HCT116 (cell line): ENCODE measurements around the gene MICAL3. TPM values are rescaled to one million over a fixed set of nuclear protein-coding genes. Genes with fewer than 3 reads are reported as not detected.

Source experiments
- ATAC-seq: fragments of 200-7000 bp; cut with Tn5 transposase; 2 replicates; pipeline ENCODE4 v1.9.1; 2020; ENCODE audit warnings: mild to moderate bottlenecking, moderate library complexity
- BruUV-seq: library from RNA; stranded (reverse); fragments of 400-500 nt; replicated peaks from 2 replicates; lab custom pipeline; 2021; lab: Mats Ljungman, UMichigan
- CTCF ChIA-PET: fragments of 300-600 bp; sonication (Branson Sonifier 250); formaldehyde crosslinking; loops from one replicate; lab custom pipeline; 2021; ENCODE audit warnings: antibody characterized with exemption; lab: Charles Lee
- POLR2A ChIA-PET: fragments of 300-600, 350-600 bp; sonication (Branson Sonifier 250); formaldehyde crosslinking; loops from one replicate; lab custom pipeline; 2021; ENCODE audit warnings: antibody characterized with exemption; lab: Charles Lee
- RAD21 ChIA-PET, 2 experiments: fragments of 300-600 bp; sonication (Branson Sonifier 250); formaldehyde crosslinking; loops; one replicate each; lab custom pipeline; 2023; ENCODE audit warnings: low total read pairs in 2 of 2; ENCODE audit not compliant: uncharacterized antibody in 2 of 2, unreplicated experiment in 2 of 2, low non-redundant PET in 1 of 2; lab: Charles Lee
- DNase-seq: peaks from one replicate; pipeline ENCODE4 v3.0.0-alpha.2; 2010; ENCODE audit warnings: low read depth, low spot score
- H2AFZ ChIP-seq: fragments of 200-600 bp; shearing (Covaris generic), sonication (generic); 2 replicates; pipeline ENCODE4 v1.6.1; 2017; ENCODE audit warnings: low read depth, mixed run types, mixed read lengths, antibody characterized with exemption, low read length; ENCODE audit not compliant: poor library complexity, severe bottlenecking
- H3K27ac ChIP-seq: 2 replicates; pipeline ENCODE4 v1.5.1; 2012; ENCODE audit warnings: low read depth, low read length
- H3K27me3 ChIP-seq: fragments of 200-600 bp; sonication (generic); 2 replicates; pipeline ENCODE4 v1.6.1; 2016; ENCODE audit warnings: mixed run types, low read length, mixed read lengths; ENCODE audit not compliant: insufficient read depth
- H3K36me3 ChIP-seq, 2 experiments: fragments of 200-500 bp in 1 of 2; fragments of 200-600 bp in 1 of 2; sonication (Bioruptor generic) in 1 of 2; sonication (generic) in 1 of 2; 2 replicates each; pipeline versions ENCODE4 v1.5.1 to v1.6.1; 2014 to 2016; ENCODE audit warnings: low read length in 2 of 2, inconsistent platforms in 1 of 2, mixed read lengths in 1 of 2, mixed run types in 1 of 2; ENCODE audit not compliant: insufficient read depth in 2 of 2, control insufficient read depth in 1 of 2
- H3K4me1 ChIP-seq, 2 experiments: fragments of 200-600 bp in 1 of 2; sonication (generic) in 1 of 2; 2 replicates each; pipeline versions ENCODE4 v1.5.1 to v1.6.1; 2012 to 2017; ENCODE audit warnings: low read length in 2 of 2, inconsistent platforms in 1 of 2, mild to moderate bottlenecking in 1 of 2, mixed read lengths in 1 of 2, mixed run types in 1 of 2, moderate library complexity in 1 of 2; ENCODE audit not compliant: insufficient read depth in 2 of 2, control insufficient read depth in 1 of 2
- H3K4me2 ChIP-seq: fragments of 200-600 bp; sonication (generic); 2 replicates; pipeline ENCODE4 v1.6.1; 2017; ENCODE audit warnings: mixed run types, low read length, mixed read lengths
- H3K4me3 ChIP-seq, 2 experiments: fragments of 200-600 bp in 1 of 2; sonication (generic) in 1 of 2; replicated peaks in 1 of 2; 2 replicates each; pipeline ENCODE4 v1.5.1; 2011 to 2016; ENCODE audit warnings: low read length in 2 of 2, control low read depth in 1 of 2, low read depth in 1 of 2, mild to moderate bottlenecking in 1 of 2, mixed read lengths in 1 of 2, mixed run types in 1 of 2
- H3K79me2 ChIP-seq: fragments of 200-600 bp; sonication (generic); 2 replicates; pipeline ENCODE4 v1.6.1; 2017; ENCODE audit warnings: mild to moderate bottlenecking, mixed run types, low read length, moderate library complexity, mixed read lengths; ENCODE audit not compliant: insufficient read depth
- H3K9ac ChIP-seq: fragments of 200-600 bp; sonication (generic); 2 replicates; pipeline ENCODE4 v1.6.1; 2016; ENCODE audit warnings: low read length, mixed read lengths
- H3K9me2 ChIP-seq: fragments of 200-600 bp; sonication (generic), shearing (Covaris generic); 2 replicates; pipeline ENCODE4 v1.6.1; 2017; ENCODE audit warnings: mixed run types, mild to moderate bottlenecking, moderate library complexity; ENCODE audit not compliant: insufficient read depth
- H3K9me3 ChIP-seq, 2 experiments: fragments of 200-500 bp in 1 of 2; fragments of 200-600 bp in 1 of 2; sonication (Bioruptor generic) in 1 of 2; sonication (generic) in 1 of 2; 2 replicates each; pipeline ENCODE4 v1.6.1; 2014 to 2017; ENCODE audit warnings: low read length in 2 of 2, mixed read lengths in 2 of 2, inconsistent platforms in 1 of 2, low read depth in 1 of 2, mild to moderate bottlenecking in 1 of 2, mixed run types in 1 of 2, moderate library complexity in 1 of 2; ENCODE audit not compliant: control insufficient read depth in 1 of 2, insufficient read depth in 1 of 2
- H4K20me1 ChIP-seq: fragments of 200-600 bp; sonication (generic), shearing (Covaris generic); 2 replicates; pipeline ENCODE4 v1.6.1; 2017; ENCODE audit warnings: mixed run types, mild to moderate bottlenecking, moderate library complexity; ENCODE audit not compliant: insufficient read depth
- EZH2phosphoT487 ChIP-seq: fragments of 200-600 bp; IDR thresholded peaks from 2 replicates; pipeline ENCODE4 v1.6.1; 2018; ENCODE audit warnings: antibody characterized with exemption, borderline replicate concordance
- JUND ChIP-seq: IDR thresholded peaks from 2 replicates; pipeline ENCODE4 v1.6.1; 2012
- POLR2A ChIP-seq: IDR thresholded peaks from 2 replicates; pipeline ENCODE4 v1.7.0; 2011; ENCODE audit warnings: borderline replicate concordance; ENCODE audit not compliant: insufficient read depth, insufficient read length; ENCODE audit errors: extremely low read depth
- RAD21 ChIP-seq: IDR thresholded peaks from 2 replicates; pipeline ENCODE4 v1.6.1; 2012; ENCODE audit warnings: low read depth, mild to moderate bottlenecking
- ZNF274 ChIP-seq: fragments of 200-500 bp; sonication (Bioruptor generic); IDR thresholded peaks from 2 replicates; pipeline ENCODE4 v1.6.1; 2014; ENCODE audit warnings: mild to moderate bottlenecking, low read depth, low read length, inconsistent platforms
- intact Hi-C: fragments of 100-400 bp; cut with micrococcal nuclease; formaldehyde crosslinking; loops from 2 replicates; pipeline ENCODE4 v1.10.0; 2022
- total RNA-seq: library from RNA; stranded (reverse); gene quantifications from one replicate; pipeline ENCODE4 v1.2.1, GENCODE V29; 2021; ENCODE audit not compliant: unreplicated experiment
- TF ChIP-seq, protein P1 (sequence below): IDR thresholded peaks from 2 replicates; pipeline ENCODE4 v1.6.1; 2011; ENCODE audit warnings: mild to moderate bottlenecking, low read length, moderate library complexity; ENCODE audit not compliant: insufficient replicate concordance; ENCODE audit errors: extremely low read depth
- TF ChIP-seq, protein P2 (sequence below): IDR thresholded peaks from 2 replicates; pipeline ENCODE4 v1.6.1; 2012
- TF ChIP-seq, protein P3 (sequence below), 3 experiments: fragments of 200-600 bp in 1 of 3; sonication (generic) in 1 of 3; IDR thresholded peaks in 2 of 3; conservative IDR thresholded peaks in 1 of 3; 2 replicates each; pipeline ENCODE4 v1.5.1; 2012 to 2017; ENCODE audit warnings: low read depth in 2 of 3, low read length in 2 of 3, antibody characterized with exemption in 1 of 3, borderline replicate concordance in 1 of 3, control low read depth in 1 of 3, mild to moderate bottlenecking in 1 of 3, mixed read lengths in 1 of 3, mixed run types in 1 of 3, moderate library complexity in 1 of 3; ENCODE audit not compliant: insufficient read depth in 1 of 3

MICAL3 gene
- total RNA-seq, 1 experiment from 2014 or later: 30.8 TPM

DNA sequence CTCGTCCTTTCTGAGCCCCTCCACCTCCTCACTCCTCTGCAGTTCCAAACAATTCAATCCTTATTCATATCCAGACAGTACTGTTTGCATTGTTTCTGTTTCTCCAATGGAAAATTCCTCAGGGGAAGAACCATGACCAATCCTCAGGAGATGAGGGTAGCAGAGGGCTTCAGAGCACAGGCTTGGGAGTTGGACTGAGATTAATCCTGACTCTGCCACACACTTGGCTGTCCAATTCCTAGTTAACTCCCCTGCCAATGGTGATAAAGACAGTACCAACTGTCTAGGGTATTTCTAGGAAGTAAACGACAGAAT, 58.0 kb downstream of the MICAL3 start:
- BruUV-seq: no TSS peak
- H3K9ac ChIP-seq: no peak overlapping the region
- TF ChIP-seq, protein P1, sequence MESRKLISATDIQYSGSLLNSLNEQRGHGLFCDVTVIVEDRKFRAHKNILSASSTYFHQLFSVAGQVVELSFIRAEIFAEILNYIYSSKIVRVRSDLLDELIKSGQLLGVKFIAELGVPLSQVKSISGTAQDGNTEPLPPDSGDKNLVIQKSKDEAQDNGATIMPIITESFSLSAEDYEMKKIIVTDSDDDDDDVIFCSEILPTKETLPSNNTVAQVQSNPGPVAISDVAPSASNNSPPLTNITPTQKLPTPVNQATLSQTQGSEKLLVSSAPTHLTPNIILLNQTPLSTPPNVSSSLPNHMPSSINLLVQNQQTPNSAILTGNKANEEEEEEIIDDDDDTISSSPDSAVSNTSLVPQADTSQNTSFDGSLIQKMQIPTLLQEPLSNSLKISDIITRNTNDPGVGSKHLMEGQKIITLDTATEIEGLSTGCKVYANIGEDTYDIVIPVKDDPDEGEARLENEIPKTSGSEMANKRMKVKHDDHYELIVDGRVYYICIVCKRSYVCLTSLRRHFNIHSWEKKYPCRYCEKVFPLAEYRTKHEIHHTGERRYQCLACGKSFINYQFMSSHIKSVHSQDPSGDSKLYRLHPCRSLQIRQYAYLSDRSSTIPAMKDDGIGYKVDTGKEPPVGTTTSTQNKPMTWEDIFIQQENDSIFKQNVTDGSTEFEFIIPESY: no peak
- TF ChIP-seq RAD21 (no peak), POLR2A (no peak), EZH2phosphoT487 (no peak), JUND (no peak), ZNF274 (no peak)
- TF ChIP-seq, protein P2, sequence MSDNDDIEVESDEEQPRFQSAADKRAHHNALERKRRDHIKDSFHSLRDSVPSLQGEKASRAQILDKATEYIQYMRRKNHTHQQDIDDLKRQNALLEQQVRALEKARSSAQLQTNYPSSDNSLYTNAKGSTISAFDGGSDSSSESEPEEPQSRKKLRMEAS: no peak
- TF ChIP-seq, protein P3, sequence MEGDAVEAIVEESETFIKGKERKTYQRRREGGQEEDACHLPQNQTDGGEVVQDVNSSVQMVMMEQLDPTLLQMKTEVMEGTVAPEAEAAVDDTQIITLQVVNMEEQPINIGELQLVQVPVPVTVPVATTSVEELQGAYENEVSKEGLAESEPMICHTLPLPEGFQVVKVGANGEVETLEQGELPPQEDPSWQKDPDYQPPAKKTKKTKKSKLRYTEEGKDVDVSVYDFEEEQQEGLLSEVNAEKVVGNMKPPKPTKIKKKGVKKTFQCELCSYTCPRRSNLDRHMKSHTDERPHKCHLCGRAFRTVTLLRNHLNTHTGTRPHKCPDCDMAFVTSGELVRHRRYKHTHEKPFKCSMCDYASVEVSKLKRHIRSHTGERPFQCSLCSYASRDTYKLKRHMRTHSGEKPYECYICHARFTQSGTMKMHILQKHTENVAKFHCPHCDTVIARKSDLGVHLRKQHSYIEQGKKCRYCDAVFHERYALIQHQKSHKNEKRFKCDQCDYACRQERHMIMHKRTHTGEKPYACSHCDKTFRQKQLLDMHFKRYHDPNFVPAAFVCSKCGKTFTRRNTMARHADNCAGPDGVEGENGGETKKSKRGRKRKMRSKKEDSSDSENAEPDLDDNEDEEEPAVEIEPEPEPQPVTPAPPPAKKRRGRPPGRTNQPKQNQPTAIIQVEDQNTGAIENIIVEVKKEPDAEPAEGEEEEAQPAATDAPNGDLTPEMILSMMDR (IDR thresholded peaks at IDR 0.05 in 2 of 3, conservative IDR thresholded peaks at IDR 0.05 in 1 of 3; ENCODE audit: borderline replicate concordance in 1 of 3, insufficient read depth in 1 of 3, low read depth in 2 of 3, low read length in 2 of 3): no peak
- CTCF ChIA-PET: no interaction called here
- peaks cover 5% of the 10 kb centered on the region; the same call in 1 of the 2 replicates for H4K20me1 ChIP-seq
- H3K9me3 ChIP-seq: no peaks in the 10 kb centered on the region
- H3K4me3 ChIP-seq: no peak overlapping the region
- H3K4me1 ChIP-seq: peaks cover 17 to 26% of the 10 kb centered on the region in 2 experiments
- H3K4me2 ChIP-seq: no peak overlapping the region
- ATAC-seq (no peak), DNase-seq (no peak)
- no peak overlapping the region for H2AFZ ChIP-seq
- RAD21 ChIA-PET: no interaction called here
- POLR2A ChIA-PET: no interaction called here
- H3K36me3 ChIP-seq: 0 out of 4 replicates have a peak, but pooled peaks cover 0 to 4% of the 10 kb centered on the region in 2 experiments
- intact Hi-C loops: no loop called here
- H3K27me3 ChIP-seq: no peaks in the 10 kb centered on the region
- H3K79me2 ChIP-seq: peaks cover 96% of the 10 kb centered on the region
- H3K9me2 ChIP-seq: no peaks in the 10 kb centered on the region
- H3K27ac ChIP-seq: no peak overlapping the region
